H9 (cell line): ENCODE data around the gene TICRR. TPM values are rescaled to one million over a fixed set of nuclear protein-coding genes. Genes with fewer than 3 reads are reported as not detected.

Source experiments
- DNase-seq: peaks from one replicate; pipeline ENCODE4 v3.0.0-alpha.2; 2017
- H2AFZ ChIP-seq: one replicate; pipeline ENCODE4 v1.6.1; 2013; ENCODE audit warnings: mild to moderate bottlenecking, low read length, control low read depth, moderate library complexity
- H2AK5ac ChIP-seq: 2 replicates; pipeline ENCODE4 v1.6.1; 2013; ENCODE audit warnings: low read length, control low read depth, mixed read lengths; ENCODE audit not compliant: insufficient read length
- H2BK120ac ChIP-seq: one replicate; pipeline ENCODE4 v1.6.1; 2013; ENCODE audit warnings: low read depth, mild to moderate bottlenecking, low read length, control low read depth, inconsistent platforms; ENCODE audit not compliant: poor library complexity, severe bottlenecking
- H2BK12ac ChIP-seq: 2 replicates; pipeline ENCODE4 v1.6.1; 2013; ENCODE audit warnings: low read length, control low read depth, mixed read lengths, low read depth; ENCODE audit not compliant: insufficient read length
- H2BK15ac ChIP-seq: 2 replicates; pipeline ENCODE4 v1.6.1; 2013; ENCODE audit warnings: low read depth, low read length, control low read depth
- H2BK20ac ChIP-seq: one replicate; pipeline ENCODE4 v1.6.1; 2013; ENCODE audit warnings: low read depth, mild to moderate bottlenecking, low read length, control low read depth, inconsistent platforms; ENCODE audit not compliant: poor library complexity, severe bottlenecking
- H2BK5ac ChIP-seq: 2 replicates; pipeline ENCODE4 v1.6.1; 2013; ENCODE audit warnings: low read length, control low read depth, mixed read lengths; ENCODE audit not compliant: insufficient read length
- H3K14ac ChIP-seq: 2 replicates; pipeline ENCODE4 v1.6.1; 2013; ENCODE audit warnings: low read length, control low read depth; ENCODE audit not compliant: insufficient read depth
- H3K18ac ChIP-seq: 2 replicates; pipeline ENCODE4 v1.6.1; 2013; ENCODE audit warnings: low read depth, mild to moderate bottlenecking, mixed read lengths, low read length, control low read depth; ENCODE audit not compliant: insufficient read length
- H3K23ac ChIP-seq: 2 replicates; pipeline ENCODE4 v1.6.1; 2013; ENCODE audit warnings: low read length, control low read depth, mixed read lengths, low read depth; ENCODE audit not compliant: insufficient read length
- H3K23me2 ChIP-seq: 2 replicates; pipeline ENCODE4 v1.6.1; 2013; ENCODE audit warnings: low read depth, mild to moderate bottlenecking, mixed read lengths, low read length, control low read depth; ENCODE audit not compliant: insufficient read length, poor library complexity, severe bottlenecking
- H3K27ac ChIP-seq: 2 replicates; pipeline ENCODE4 v1.5.1; 2013; ENCODE audit warnings: low read length, control low read depth, mixed read lengths, low read depth; ENCODE audit not compliant: insufficient read length
- H3K27me3 ChIP-seq: 2 replicates; pipeline ENCODE4 v1.6.1; 2013; ENCODE audit warnings: low read length, control low read depth, inconsistent platforms; ENCODE audit not compliant: insufficient read depth
- H3K4ac ChIP-seq: 2 replicates; pipeline ENCODE4 v1.6.1; 2013; ENCODE audit warnings: low read depth, mild to moderate bottlenecking, control low read depth, inconsistent platforms, low read length, moderate library complexity
- H3K4me1 ChIP-seq: 2 replicates; pipeline ENCODE4 v1.6.1; 2013; ENCODE audit warnings: low read length, control low read depth, inconsistent platforms; ENCODE audit not compliant: insufficient read depth
- H3K4me2 ChIP-seq: 2 replicates; pipeline ENCODE4 v1.6.1; 2013; ENCODE audit warnings: low read length, control low read depth, mixed read lengths; ENCODE audit not compliant: insufficient read length, insufficient read depth
- H3K56ac ChIP-seq: 2 replicates; pipeline ENCODE4 v1.6.1; 2013; ENCODE audit warnings: low read depth, mild to moderate bottlenecking, mixed read lengths, low read length, control low read depth; ENCODE audit not compliant: insufficient read length
- H3K79me1 ChIP-seq: 2 replicates; pipeline ENCODE4 v1.6.1; 2013; ENCODE audit warnings: low read depth, mild to moderate bottlenecking, moderate library complexity, low read length, control low read depth, inconsistent platforms; ENCODE audit not compliant: insufficient read depth, poor library complexity, severe bottlenecking
- H3K79me2 ChIP-seq: 2 replicates; pipeline ENCODE4 v1.6.1; 2013; ENCODE audit warnings: low read length, control low read depth, inconsistent platforms; ENCODE audit not compliant: insufficient read depth
- H3K9ac ChIP-seq: 2 replicates; pipeline ENCODE4 v1.6.1; 2013; ENCODE audit warnings: low read length, control low read depth, mixed read lengths; ENCODE audit not compliant: insufficient read length; ENCODE audit errors: extremely low read depth
- H3K9me3 ChIP-seq: one replicate; pipeline ENCODE4 v1.6.1; 2013; ENCODE audit warnings: low read depth, low read length, inconsistent platforms; ENCODE audit not compliant: control insufficient read depth
- H3T11ph ChIP-seq: one replicate; pipeline ENCODE4 v1.6.1; 2013; ENCODE audit warnings: mild to moderate bottlenecking, low read length, control low read depth, inconsistent platforms
- H4K20me1 ChIP-seq: one replicate; pipeline ENCODE4 v1.6.1; 2013; ENCODE audit not compliant: control insufficient read depth, insufficient read length, insufficient read depth
- H4K5ac ChIP-seq: 2 replicates; pipeline ENCODE4 v1.6.1; 2013; ENCODE audit warnings: low read depth, mild to moderate bottlenecking, mixed read lengths, low read length, control low read depth; ENCODE audit not compliant: insufficient read length
- H4K8ac ChIP-seq: replicated peaks from 2 replicates; pipeline ENCODE4 v1.6.1; 2013; ENCODE audit warnings: low read length, control low read depth, mixed read lengths, low read depth; ENCODE audit not compliant: insufficient read length
- H4K91ac ChIP-seq: 2 replicates; pipeline ENCODE4 v1.6.1; 2013; ENCODE audit warnings: low read depth, mild to moderate bottlenecking, moderate library complexity, mixed read lengths, low read length, control low read depth; ENCODE audit not compliant: insufficient read length
- H3K27ac Mint-ChIP-seq, 3 experiments: 2 replicates in 2 of 3; 3 replicates in 1 of 3; pipeline ENCODE4 v1.8.0; 2020 to 2021; ENCODE audit warnings: mixed read lengths in 3 of 3, mild to moderate bottlenecking in 1 of 3, moderate library complexity in 1 of 3
- H3K27me3 Mint-ChIP-seq: 2 replicates; pipeline ENCODE4 v1.8.0; 2021; ENCODE audit warnings: low read depth, mild to moderate bottlenecking, moderate library complexity, mixed read lengths
- H3K36me3 Mint-ChIP-seq, 3 experiments: 2 replicates in 2 of 3; 3 replicates in 1 of 3; pipeline ENCODE4 v1.8.0; 2020 to 2021; ENCODE audit warnings: low read depth in 3 of 3, mixed read lengths in 3 of 3; ENCODE audit not compliant: insufficient read depth in 1 of 3
- H3K4me1 Mint-ChIP-seq, 2 experiments: 2 replicates each; pipeline ENCODE4 v1.8.0; 2020; ENCODE audit warnings: mixed read lengths in 2 of 2
- H3K4me3 Mint-ChIP-seq, 2 experiments: 2 replicates in 1 of 2; 3 replicates in 1 of 2; pipeline ENCODE4 v1.8.0; 2020 to 2021; ENCODE audit warnings: mild to moderate bottlenecking in 2 of 2, mixed read lengths in 2 of 2, moderate library complexity in 1 of 2
- H3K9me3 Mint-ChIP-seq, 2 experiments: 2 replicates in 1 of 2; 3 replicates in 1 of 2; pipeline ENCODE4 v1.8.0; 2020; ENCODE audit warnings: mild to moderate bottlenecking in 2 of 2, mixed read lengths in 2 of 2, moderate library complexity in 1 of 2
- CTCF ChIP-seq: fragments of 200-600 bp; sonication (generic); conservative IDR thresholded peaks from 3 replicates; pipeline ENCODE4 v1.8.0; 2021; ENCODE audit warnings: antibody characterized with exemption, mild to moderate bottlenecking
- WGBS: extraction: QIAGEN DNeasy Blood & Tissue Kit; methylation state at CpG from one replicate; pipeline ENCODE4 v1.1.7; 2013; ENCODE audit warnings: missing lambda C conversion rate, low lambda C conversion rate, mixed read lengths; ENCODE audit not compliant: insufficient read length; ENCODE audit errors: extremely low coverage; 5-methylcytosine and 5-hydroxymethylcytosine counted together
- total RNA-seq: library from RNA; stranded (reverse); gene quantifications from 2 replicates; pipeline ENCODE4 v1.2.1, GENCODE V29; 2021

TICRR gene
- total RNA-seq, 1 experiment from 2014 or later = 26.0 TPM

GRCh38 chr15:89587955-89588354 is 12.7 kb downstream of the TICRR start:
- no peak overlapping the region for H2AFZ ChIP-seq
- H3K79me1 ChIP-seq = peaks cover 7% of the 10 kb centered on the region
- H3K14ac ChIP-seq = no peak overlapping the region
- no peak overlapping the region; the same call in 1 of the 2 replicates for H2BK15ac ChIP-seq
- H3K27ac Mint-ChIP-seq = no peak overlapping the region
- H4K91ac ChIP-seq = no peak overlapping the region
- peaks cover 27 to 37% (median 33%) of the 10 kb centered on the region in 3 experiments; a peak in 6 of 7 replicates for H3K36me3 Mint-ChIP-seq
- no peak overlapping the region for H2BK12ac ChIP-seq
- no peak overlapping the region for H3K4ac ChIP-seq
- no peak overlapping the region for H3K23ac ChIP-seq
- no peak overlapping the region for H3K18ac ChIP-seq
- no peak overlapping the region for H2BK20ac ChIP-seq
- no peaks in the 10 kb centered on the region; the same call in 1 of the 2 replicates for H3K79me2 ChIP-seq
- no peak overlapping the region for H3K4me3 Mint-ChIP-seq
- no peak overlapping the region for H2AK5ac ChIP-seq
- no peaks in the 10 kb centered on the region for H3K9me3 Mint-ChIP-seq
- H4K20me1 ChIP-seq = no peaks in the 10 kb centered on the region
- H3K9ac ChIP-seq = no peak overlapping the region
- no peaks in the 10 kb centered on the region for H3K23me2 ChIP-seq
- H4K5ac ChIP-seq = no peak overlapping the region
- H3T11ph ChIP-seq = no peak overlapping the region
- H3K56ac ChIP-seq = no peak overlapping the region
- H3K4me1 Mint-ChIP-seq = no peaks in the 10 kb centered on the region
- H2BK120ac ChIP-seq = no peak overlapping the region
- TF ChIP-seq CTCF = no peak
- no peak for DNase-seq
- H4K8ac ChIP-seq = no peak overlapping the region
- H3K27ac ChIP-seq = no peak overlapping the region
- no peaks in the 10 kb centered on the region for H3K27me3 Mint-ChIP-seq
- no peak overlapping the region for H2BK5ac ChIP-seq
- no CpG with 5 or more reads among the region's 4 CpGs for WGBS
- H3K9me3 ChIP-seq = no peaks in the 10 kb centered on the region
- no peaks in the 10 kb centered on the region for H3K4me1 ChIP-seq
- no peak overlapping the region for H3K4me2 ChIP-seq
- no peaks in the 10 kb centered on the region for H3K27me3 ChIP-seq
